ENCODE data around the gene SLC6A12. TPM values are rescaled to one million over a fixed set of nuclear protein-coding genes. Genes with fewer than 3 reads are reported as not detected.

Gene SLC6A12
- total RNA-seq, 5 donors from 2014 or later (not counting 1 experiment from before 2014, with no cell fraction given) = 0.85 TPM; not detected in 4

DNA sequence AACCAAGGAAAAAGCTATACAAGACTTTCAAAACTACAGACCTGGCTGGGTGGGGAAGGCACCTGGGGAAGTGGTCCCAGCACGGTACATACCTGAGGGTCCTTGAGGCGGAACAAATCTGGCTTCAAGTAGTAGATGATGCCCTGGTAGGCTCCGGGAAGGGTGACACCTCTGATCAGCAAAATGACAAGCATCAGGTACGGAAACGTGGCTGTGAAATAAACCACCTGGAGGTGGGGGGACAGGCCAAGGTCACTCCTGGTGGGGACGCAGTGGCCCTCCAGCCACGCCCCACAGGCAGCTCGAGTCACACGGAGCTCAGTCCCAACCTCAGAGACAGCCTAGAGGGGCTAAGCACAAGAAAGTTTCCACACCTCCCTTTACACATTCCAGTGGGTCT, 15.3 kb downstream of the SLC6A12 start:
- H3K27me3 Mint-ChIP-seq = peaks cover 34 to 36% of the 10 kb centered on the region in 2 donors
- ATAC-seq (replicated peaks in 1 of 4) (no peak), DNase-seq (no peak)
- no peaks in the 10 kb centered on the region for H3K36me3 Mint-ChIP-seq
- no peaks in the 10 kb centered on the region for H3K9me3 ChIP-seq
- ChIA-PET CTCF (no interaction called here), POLR2A (no interaction called here)
- peaks cover 0 to 10% (median 4%) of the 10 kb centered on the region in 3 donors for H3K9me3 Mint-ChIP-seq
- peaks cover 0 to 2% (median 2%) of the 10 kb centered on the region in 3 donors for H3K4me1 Mint-ChIP-seq
- no peak overlapping the region for H3K27ac Mint-ChIP-seq
- peaks cover 0 to 51% of the 10 kb centered on the region in 2 experiments for H3K27me3 ChIP-seq (replicated peaks in 1 of 2; ENCODE audit: control insufficient read depth in 2 of 2, extremely low read depth in 1 of 2, insufficient read depth in 2 of 2, low read length in 1 of 2)
- no peak overlapping the region for H3K27ac ChIP-seq (ENCODE audit: low read length)
- WGBS (ENCODE audit: insufficient coverage) = 100% methylated on average over 2 of the region's 9 CpGs
- H3K4me3 Mint-ChIP-seq = no peak overlapping the region
- H3K4me1 ChIP-seq (ENCODE audit: control insufficient read depth in 1 of 2, extremely low read depth in 1 of 2, insufficient read depth in 2 of 2, low read length in 2 of 2) = no peaks in the 10 kb centered on the region
- no peaks in the 10 kb centered on the region for H3K36me3 ChIP-seq (ENCODE audit: control insufficient read depth in 2 of 2, extremely low read depth in 1 of 2, insufficient read depth in 1 of 2, low read length in 1 of 2)
- H3K4me3 ChIP-seq (ENCODE audit: control insufficient read depth in 1 of 2, extremely low read depth in 1 of 2, low read length in 1 of 2) = no peak overlapping the region

GRCh38 chr12:197911-198695, 15.9 kb downstream of the SLC6A12 start:
- H3K27ac Mint-ChIP-seq = no peak overlapping the region
- H3K27ac ChIP-seq (ENCODE audit: low read length) = no peak overlapping the region
- no peak overlapping the region for H3K4me3 ChIP-seq (ENCODE audit: control insufficient read depth in 1 of 2, extremely low read depth in 1 of 2, low read length in 1 of 2)
- H3K9me3 ChIP-seq = no peaks in the 10 kb centered on the region
- DNase-seq (no peak), ATAC-seq (replicated peaks in 1 of 4) (no peak)
- H3K27me3 Mint-ChIP-seq = peaks cover 34 to 40% of the 10 kb centered on the region in 2 donors
- peaks cover 0 to 52% of the 10 kb centered on the region in 2 experiments for H3K27me3 ChIP-seq (replicated peaks in 1 of 2; ENCODE audit: control insufficient read depth in 2 of 2, extremely low read depth in 1 of 2, insufficient read depth in 2 of 2, low read length in 1 of 2)
- 90% methylated on average over 10 of the region's 11 CpGs for WGBS (ENCODE audit: insufficient coverage)
- H3K4me1 Mint-ChIP-seq = peaks cover 0 to 2% (median 2%) of the 10 kb centered on the region in 3 donors
- CTCF ChIA-PET = no interaction called here
- POLR2A ChIA-PET = no interaction called here
- H3K36me3 ChIP-seq (ENCODE audit: control insufficient read depth in 2 of 2, extremely low read depth in 1 of 2, insufficient read depth in 1 of 2, low read length in 1 of 2) = no peaks in the 10 kb centered on the region
- peaks cover 0 to 10% (median 4%) of the 10 kb centered on the region in 3 donors for H3K9me3 Mint-ChIP-seq
- H3K4me1 ChIP-seq (ENCODE audit: control insufficient read depth in 1 of 2, extremely low read depth in 1 of 2, insufficient read depth in 2 of 2, low read length in 2 of 2) = no peaks in the 10 kb centered on the region
- no peaks in the 10 kb centered on the region for H3K36me3 Mint-ChIP-seq
- H3K4me3 Mint-ChIP-seq = no peak overlapping the region

- ChIA-PET CTCF (no interaction called here), POLR2A (no interaction called here)
- Histone ChIP-seq H3K4me1 (ENCODE audit: control insufficient read depth in 1 of 2, extremely low read depth in 1 of 2, insufficient read depth in 2 of 2, low read length in 2 of 2) (no peaks in the 10 kb centered on the region), H3K27ac (ENCODE audit: low read length) (no peak overlapping the region), H3K27me3 (replicated peaks in 1 of 2; ENCODE audit: control insufficient read depth in 2 of 2, extremely low read depth in 1 of 2, insufficient read depth in 2 of 2, low read length in 1 of 2) (peaks cover 0 to 53% of the 10 kb centered on the region in 2 experiments), H3K36me3 (ENCODE audit: control insufficient read depth in 2 of 2, extremely low read depth in 1 of 2, insufficient read depth in 1 of 2, low read length in 1 of 2) (no peaks in the 10 kb centered on the region), H3K4me3 (ENCODE audit: control insufficient read depth in 1 of 2, extremely low read depth in 1 of 2, low read length in 1 of 2) (no peak overlapping the region), H3K9me3 (no peaks in the 10 kb centered on the region)
- H3K27me3 Mint-ChIP-seq = peaks cover 35 to 42% of the 10 kb centered on the region in 2 donors
- DNase-seq = no peak
- WGBS (ENCODE audit: insufficient coverage) = 79% methylated on average over 3 of the region's 3 CpGs
- H3K4me1 Mint-ChIP-seq = no peaks in the 10 kb centered on the region
- no peaks in the 10 kb centered on the region for H3K36me3 Mint-ChIP-seq
- no peak overlapping the region for H3K4me3 Mint-ChIP-seq
- H3K27ac Mint-ChIP-seq = no peak overlapping the region
- H3K9me3 Mint-ChIP-seq = peaks cover 0 to 10% (median 4%) of the 10 kb centered on the region in 3 donors
- ATAC-seq (replicated peaks in 1 of 4) = no peak
Measured at GRCh38 chr12:197347-197746, 16.6 kb downstream of the SLC6A12 start.

DNA sequence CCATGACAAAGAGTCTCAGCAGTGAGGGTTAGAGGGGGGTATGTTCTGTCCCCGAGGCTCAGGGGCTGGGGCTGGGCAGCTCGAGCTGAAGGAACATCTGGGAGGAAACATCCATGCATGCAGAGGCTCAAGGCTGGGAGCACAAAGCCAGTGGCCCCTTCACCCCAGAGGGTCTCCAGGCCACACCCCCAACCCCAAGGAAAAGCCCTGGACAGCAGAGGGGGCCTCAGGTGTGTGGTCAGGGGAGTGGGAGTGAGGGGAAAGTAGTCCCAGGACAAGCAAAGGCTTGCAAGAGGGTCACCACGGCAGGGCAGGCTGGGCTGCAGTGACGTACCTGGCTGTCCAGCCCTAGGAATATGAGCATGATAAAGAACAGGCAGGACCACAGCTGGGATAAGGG, 17.5 kb downstream of the SLC6A12 start:
- H3K27me3 Mint-ChIP-seq = peaks cover 32 to 42% of the 10 kb centered on the region in 2 donors
- H3K36me3 ChIP-seq (ENCODE audit: control insufficient read depth in 2 of 2, extremely low read depth in 1 of 2, insufficient read depth in 1 of 2, low read length in 1 of 2) = no peaks in the 10 kb centered on the region

DNA sequence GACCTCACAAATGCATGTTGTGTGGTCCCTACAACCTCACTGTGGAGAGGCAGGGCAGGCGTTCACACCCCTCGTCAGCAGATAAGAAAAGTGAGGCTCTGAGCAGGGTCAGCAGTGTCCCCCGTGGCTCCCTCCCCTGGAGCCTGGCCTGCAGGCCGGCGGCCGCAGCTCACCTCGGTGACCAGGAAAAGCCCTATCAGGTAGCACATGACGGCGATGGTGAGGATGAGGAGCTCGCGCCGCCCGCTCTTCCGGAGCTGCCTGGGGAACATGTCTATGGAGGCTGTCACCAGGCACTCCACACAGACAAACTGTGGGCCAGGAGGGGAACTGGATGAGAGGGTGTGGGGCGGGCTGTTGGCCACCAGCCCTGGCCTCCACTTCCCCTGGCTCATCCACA, 18.0 kb downstream of the SLC6A12 start:
- H3K36me3 ChIP-seq (ENCODE audit: control insufficient read depth in 2 of 2, extremely low read depth in 1 of 2, insufficient read depth in 1 of 2, low read length in 1 of 2) = no peaks in the 10 kb centered on the region
- Mint-ChIP-seq H3K4me1 (no peaks in the 10 kb centered on the region), H3K27me3 (peaks cover 27 to 37% of the 10 kb centered on the region in 2 donors), H3K36me3 (no peaks in the 10 kb centered on the region), H3K4me3 (no peak overlapping the region), H3K27ac (no peak overlapping the region), H3K9me3 (peaks cover 0 to 10% (median 4%) of the 10 kb centered on the region in 3 donors)
- no peak overlapping the region for H3K27ac ChIP-seq (ENCODE audit: low read length)
- peaks cover 0 to 46% of the 10 kb centered on the region in 2 experiments for H3K27me3 ChIP-seq (replicated peaks in 1 of 2; ENCODE audit: control insufficient read depth in 2 of 2, extremely low read depth in 1 of 2, insufficient read depth in 2 of 2, low read length in 1 of 2)
- H3K4me3 ChIP-seq (ENCODE audit: control insufficient read depth in 1 of 2, extremely low read depth in 1 of 2, low read length in 1 of 2) = no peak overlapping the region
- DNase-seq = no peak
- no peak for ATAC-seq (replicated peaks in 1 of 4)
- 95% methylated on average over 7 of the region's 15 CpGs for WGBS (ENCODE audit: insufficient coverage)
- H3K9me3 ChIP-seq = no peaks in the 10 kb centered on the region
- ChIA-PET POLR2A (no interaction called here), CTCF (no interaction called here)
- H3K4me1 ChIP-seq (ENCODE audit: control insufficient read depth in 1 of 2, extremely low read depth in 1 of 2, insufficient read depth in 2 of 2, low read length in 2 of 2) = no peaks in the 10 kb centered on the region

More for the DNA sequence above, 17.5 kb downstream of the SLC6A12 start:
- H3K4me1 ChIP-seq (ENCODE audit: control insufficient read depth in 1 of 2, extremely low read depth in 1 of 2, insufficient read depth in 2 of 2, low read length in 2 of 2) = no peaks in the 10 kb centered on the region
- CTCF ChIA-PET = no interaction called here
- H3K4me3 ChIP-seq (ENCODE audit: control insufficient read depth in 1 of 2, extremely low read depth in 1 of 2, low read length in 1 of 2) = no peak overlapping the region
- no peaks in the 10 kb centered on the region for H3K9me3 ChIP-seq
- Mint-ChIP-seq H3K36me3 (no peaks in the 10 kb centered on the region), H3K9me3 (peaks cover 0 to 10% (median 4%) of the 10 kb centered on the region in 3 donors), H3K4me3 (no peak overlapping the region), H3K27ac (no peak overlapping the region), H3K4me1 (no peaks in the 10 kb centered on the region)
- no peak overlapping the region for H3K27ac ChIP-seq (ENCODE audit: low read length)
- peaks cover 0 to 45% of the 10 kb centered on the region in 2 experiments for H3K27me3 ChIP-seq (replicated peaks in 1 of 2; ENCODE audit: control insufficient read depth in 2 of 2, extremely low read depth in 1 of 2, insufficient read depth in 2 of 2, low read length in 1 of 2)
- WGBS (ENCODE audit: insufficient coverage) = 91% methylated on average over 2 of the region's 4 CpGs
- ATAC-seq (replicated peaks in 1 of 4) = no peak
- DNase-seq = no peak
- POLR2A ChIA-PET = no interaction called here

- Histone ChIP-seq H3K36me3 (ENCODE audit: control insufficient read depth in 2 of 2, extremely low read depth in 1 of 2, insufficient read depth in 1 of 2, low read length in 1 of 2) (no peaks in the 10 kb centered on the region), H3K27me3 (replicated peaks in 1 of 2; ENCODE audit: control insufficient read depth in 2 of 2, extremely low read depth in 1 of 2, insufficient read depth in 2 of 2, low read length in 1 of 2) (peaks cover 0 to 53% of the 10 kb centered on the region in 2 experiments), H3K27ac (ENCODE audit: low read length) (no peak overlapping the region), H3K4me1 (ENCODE audit: control insufficient read depth in 1 of 2, extremely low read depth in 1 of 2, insufficient read depth in 2 of 2, low read length in 2 of 2) (no peaks in the 10 kb centered on the region), H3K9me3 (no peaks in the 10 kb centered on the region), H3K4me3 (ENCODE audit: control insufficient read depth in 1 of 2, extremely low read depth in 1 of 2, low read length in 1 of 2) (no peak overlapping the region)
- H3K36me3 Mint-ChIP-seq = no peaks in the 10 kb centered on the region
- H3K27ac Mint-ChIP-seq = no peak overlapping the region
- ATAC-seq (replicated peaks in 1 of 4) (no peak), DNase-seq (no peak)
- H3K27me3 Mint-ChIP-seq = peaks cover 22 to 39% of the 10 kb centered on the region in 2 donors
- no peak overlapping the region for H3K4me3 Mint-ChIP-seq
- H3K9me3 Mint-ChIP-seq = peaks cover 0 to 10% (median 4%) of the 10 kb centered on the region in 3 donors
- CTCF ChIA-PET = no interaction called here
- WGBS (ENCODE audit: insufficient coverage) = 85% methylated on average over 4 of the region's 5 CpGs
- POLR2A ChIA-PET = no interaction called here
- H3K4me1 Mint-ChIP-seq = no peaks in the 10 kb centered on the region
Measured at GRCh38 chr12:195156-195555, 18.8 kb downstream of the SLC6A12 start.
